NCI-H2029 treated with DMSO at 0.1 percent for 48 hours (cell line): ENCODE results near the gene TIPRL.

Experiments
- DNase-seq: peaks from one replicate; lab custom pipeline; 2025; lab: John Stamatoyannopoulos, UW

Gene TIPRL

DNA sequence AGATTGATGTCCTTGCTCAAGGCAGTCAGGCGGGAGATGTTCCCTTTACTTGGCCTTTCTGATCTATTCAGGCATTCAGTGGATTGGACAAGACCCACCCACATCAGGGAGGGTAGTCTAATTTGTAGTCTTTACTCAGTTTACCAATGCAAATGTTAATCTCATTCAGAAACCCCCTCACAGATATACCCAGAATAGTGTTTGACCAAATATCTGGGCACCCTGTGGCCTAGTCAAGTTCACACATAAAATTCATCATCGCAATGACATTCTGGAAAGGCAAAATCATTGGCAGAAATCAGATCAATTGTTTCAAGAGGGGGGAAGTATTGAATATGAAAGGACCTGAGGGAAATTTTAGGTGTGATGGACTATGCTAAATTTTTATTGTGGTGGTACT lies 34.6 kb downstream of the TIPRL start:
- no peak for DNase-seq

GRCh38 chr1:168216171-168216570 lies 37.4 kb downstream of the TIPRL start:
- no peak for DNase-seq

DNA sequence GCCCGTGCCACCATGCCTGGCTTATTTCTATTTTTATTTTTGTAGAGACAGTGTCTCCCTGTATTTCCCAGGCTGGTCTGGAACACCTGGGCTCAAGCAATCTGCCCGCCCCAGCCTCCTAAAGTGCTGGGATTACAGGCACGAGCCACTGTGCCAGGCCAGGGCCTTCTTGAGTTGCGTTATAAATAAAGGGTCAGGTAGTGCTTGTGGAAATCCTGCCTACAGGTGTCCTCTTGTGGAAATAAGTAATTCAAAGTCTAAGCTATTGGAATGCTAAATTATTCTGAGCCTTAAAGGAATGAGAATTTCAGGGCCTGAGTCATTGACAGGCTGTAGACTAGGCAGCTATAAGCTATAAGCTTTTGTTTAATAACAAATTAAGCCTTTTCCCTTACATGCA lies 38.9 kb downstream of the TIPRL start:
- no peak for DNase-seq

DNA sequence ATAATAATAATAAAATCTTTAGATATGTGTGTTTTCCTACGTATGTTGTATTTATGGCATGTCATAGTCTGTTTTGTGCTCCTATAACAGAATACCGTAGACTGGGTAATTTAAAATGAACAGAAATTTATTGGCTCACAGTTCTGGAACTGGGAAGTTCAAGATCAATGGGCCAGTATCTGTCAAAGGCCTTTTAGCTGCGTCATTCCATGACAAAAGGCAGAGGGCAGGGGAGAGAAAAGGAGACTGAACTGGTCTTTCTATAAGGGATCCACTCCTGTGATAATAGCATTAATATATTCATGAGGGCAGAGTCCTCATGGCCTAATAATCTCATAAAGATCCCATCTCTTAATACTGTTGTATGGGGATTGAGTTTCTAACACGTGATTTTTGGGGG lies 39.9 kb downstream of the TIPRL start:
- DNase-seq, result no peak

DNA sequence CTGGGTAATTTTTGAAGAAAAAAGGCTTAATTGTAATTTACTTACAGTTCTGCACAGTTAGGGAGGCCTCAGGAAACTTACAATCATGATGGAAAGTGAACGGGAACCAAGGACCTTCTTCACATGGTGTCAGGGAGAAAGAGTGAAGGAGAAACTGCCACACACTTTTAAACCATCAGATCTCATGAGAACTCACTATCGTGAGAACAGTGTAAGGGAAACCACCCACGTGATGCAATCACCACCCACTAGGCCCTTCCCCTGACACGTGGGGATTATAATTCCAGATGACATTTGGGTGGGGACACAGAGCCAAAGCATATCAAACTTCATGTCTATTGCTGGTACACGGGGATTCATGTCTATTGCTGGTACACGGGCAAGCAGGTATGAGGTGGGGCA lies 41.7 kb downstream of the TIPRL start:
- no peak for DNase-seq

GRCh38 chr1:168221275-168221674 lies 42.5 kb downstream of the TIPRL start:
- no peak for DNase-seq

- DNase-seq, result no peak
Measured at GRCh38 chr1:168223261-168223660, 44.5 kb downstream of the TIPRL start.

- no peak for DNase-seq
Measured at GRCh38 chr1:168223681-168224540, 45.1 kb downstream of the TIPRL start.

DNA sequence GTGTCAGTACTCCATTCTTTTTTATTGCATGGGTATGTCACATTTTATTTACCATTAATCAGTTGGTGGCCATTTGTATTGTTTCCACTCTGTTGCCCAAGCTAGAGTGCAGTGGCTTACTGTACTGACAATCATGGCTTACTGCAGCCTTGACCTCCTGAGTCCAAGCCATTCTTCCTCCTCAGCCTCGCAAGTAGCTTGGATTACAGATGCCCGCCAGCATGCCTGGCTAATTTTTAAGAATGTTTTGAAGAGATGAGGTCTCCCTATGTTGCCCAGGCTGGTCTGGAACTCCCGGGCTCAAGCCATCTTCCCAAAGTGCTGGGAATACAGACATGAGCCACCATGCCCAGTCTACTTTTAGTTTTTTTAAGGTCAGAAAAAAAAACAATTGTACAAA lies 46.2 kb downstream of the TIPRL start:
- no peak for DNase-seq

DNA sequence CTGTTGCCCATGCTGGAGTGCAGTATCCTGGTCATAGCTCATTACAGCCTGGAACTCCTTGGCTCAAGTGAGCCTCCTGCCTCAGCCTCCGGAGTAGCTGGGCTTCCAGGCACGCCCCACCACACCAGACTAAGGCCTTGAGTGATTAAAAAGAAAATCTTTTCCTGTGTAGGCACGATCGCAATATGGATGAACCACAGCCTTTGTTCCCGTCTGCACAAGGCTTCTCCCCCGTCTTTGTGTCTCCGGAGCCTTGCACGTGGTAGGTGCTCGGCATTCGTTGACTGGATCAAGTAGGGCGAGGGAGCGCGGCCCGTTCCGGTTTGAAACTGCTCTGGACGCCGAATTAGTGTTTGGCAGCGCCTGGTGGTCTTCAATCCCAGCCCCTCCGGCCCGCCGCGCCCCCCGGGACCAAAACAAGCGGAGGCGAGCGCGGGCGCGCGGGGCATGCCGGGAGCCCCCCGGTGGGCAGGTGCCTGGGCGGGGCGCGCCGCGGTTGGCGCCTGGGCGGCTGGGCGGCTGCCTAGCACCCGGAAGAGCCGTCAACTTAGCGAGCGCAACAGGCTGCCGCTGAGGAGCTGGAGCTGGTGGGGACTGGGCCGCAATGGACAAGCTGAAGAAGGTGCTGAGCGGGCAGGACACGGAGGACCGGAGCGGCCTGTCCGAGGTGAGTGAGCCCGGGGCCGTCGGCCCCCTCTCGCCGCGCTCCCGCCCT lies 46.9 kb downstream of the TIPRL start, which contains the start of gene SFT2D2:
TSS of gene SFT2D2 (plus strand) at position 529 of the 715 bp plus-strand sequence. CDS start at position 605, 76 bp downstream.
- no peak for DNase-seq

DNA sequence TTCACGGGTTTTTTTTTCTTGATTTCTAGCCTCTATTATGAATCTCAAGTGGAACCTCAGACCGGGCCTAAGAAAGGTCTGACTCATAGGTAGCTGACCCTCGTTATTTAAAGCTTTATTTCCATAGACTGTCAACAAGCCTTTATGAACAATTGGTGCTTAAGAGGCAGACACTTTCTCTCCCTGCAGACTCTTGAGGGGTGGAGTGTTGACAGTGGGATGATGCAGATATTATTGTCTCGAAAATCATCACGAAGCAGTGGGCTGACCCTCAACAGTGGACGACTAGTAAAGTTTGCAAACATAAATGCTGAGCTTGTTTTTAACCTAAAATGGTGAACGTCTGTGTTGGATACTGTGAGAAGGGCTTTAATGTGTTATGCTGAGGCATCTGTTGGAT lies 48.9 kb downstream of the TIPRL start:
- no peak for DNase-seq

- no peak for DNase-seq
Measured at GRCh38 chr1:168229893-168230292, 51.1 kb downstream of the TIPRL start.

DNA sequence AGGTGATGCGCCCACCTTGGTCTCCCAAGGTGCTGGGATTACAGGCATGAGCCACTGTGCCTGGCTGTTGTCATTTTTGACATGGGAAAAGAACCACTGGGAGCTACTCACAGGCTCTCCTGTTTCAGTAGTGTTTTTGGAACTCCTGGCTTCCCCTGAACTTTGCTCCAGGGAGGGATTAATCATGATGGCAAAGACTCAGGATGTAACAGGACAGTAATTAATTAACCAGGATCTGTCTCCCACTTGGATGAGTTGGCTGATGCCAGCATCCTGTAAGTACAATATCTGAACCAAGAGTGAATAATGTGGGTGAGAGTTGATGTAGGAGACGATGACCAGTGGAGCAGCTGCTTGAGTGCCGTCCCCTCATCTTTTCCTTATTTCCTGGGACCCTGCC lies 51.9 kb downstream of the TIPRL start:
- DNase-seq, result no peak

DNA sequence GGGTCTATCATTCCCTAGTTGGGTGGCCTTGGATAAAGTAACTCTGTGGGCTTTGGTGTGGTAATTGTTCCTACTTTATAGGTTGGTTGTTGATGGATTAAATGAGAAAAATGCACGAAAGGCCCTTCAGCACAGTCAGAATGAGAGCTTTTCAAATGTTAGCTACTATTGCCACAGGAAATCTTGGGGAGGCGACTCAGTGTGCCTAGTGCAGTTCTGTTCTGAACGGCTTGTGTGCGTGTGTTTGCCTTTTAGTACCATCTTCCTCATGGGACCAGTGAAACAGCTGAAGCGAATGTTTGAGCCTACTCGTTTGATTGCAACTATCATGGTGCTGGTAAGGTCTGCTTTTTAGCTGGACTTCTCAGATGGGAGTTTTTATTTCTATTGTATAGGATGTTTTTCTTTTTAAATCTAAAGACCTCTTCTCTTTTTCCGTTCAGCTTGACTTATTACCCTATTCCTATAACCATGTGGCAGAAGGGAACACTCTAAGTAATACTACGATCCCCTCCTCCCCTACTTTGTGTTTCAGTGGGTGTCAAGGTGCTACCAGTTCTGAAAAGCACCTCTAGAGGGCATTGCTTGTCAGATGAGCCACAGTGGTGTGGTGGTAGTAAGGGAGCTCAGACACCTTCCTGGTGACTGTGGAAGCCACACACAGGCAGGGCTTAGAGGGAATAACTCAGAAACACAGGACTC lies 56.2 kb downstream of the TIPRL start:
- DNase-seq, result no peak

- no peak for DNase-seq
Measured at GRCh38 chr1:168235548-168235885, 56.8 kb downstream of the TIPRL start.

DNA sequence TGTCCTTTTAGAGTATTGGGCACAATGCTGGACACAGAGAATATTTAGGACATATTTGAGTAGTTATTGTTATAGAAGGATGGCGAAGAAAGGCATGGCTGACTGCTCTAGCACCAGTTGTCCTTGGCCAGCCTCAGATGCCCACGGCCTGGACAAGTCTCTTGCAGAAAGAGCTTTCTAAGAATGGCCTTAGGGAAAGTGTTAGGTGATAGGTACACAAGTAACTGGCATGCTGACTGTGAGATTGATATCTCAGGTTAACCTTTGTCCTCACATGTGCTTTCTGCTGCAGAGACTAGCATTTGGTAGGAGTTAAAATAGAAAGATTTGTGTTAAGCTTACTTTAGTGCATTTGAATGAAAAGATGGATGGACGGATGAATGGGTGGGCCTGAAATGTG lies 57.2 kb downstream of the TIPRL start:
- DNase-seq, result no peak

GRCh38 chr1:168236836-168237611 lies 58.3 kb downstream of the TIPRL start:
- no peak for DNase-seq

DNA sequence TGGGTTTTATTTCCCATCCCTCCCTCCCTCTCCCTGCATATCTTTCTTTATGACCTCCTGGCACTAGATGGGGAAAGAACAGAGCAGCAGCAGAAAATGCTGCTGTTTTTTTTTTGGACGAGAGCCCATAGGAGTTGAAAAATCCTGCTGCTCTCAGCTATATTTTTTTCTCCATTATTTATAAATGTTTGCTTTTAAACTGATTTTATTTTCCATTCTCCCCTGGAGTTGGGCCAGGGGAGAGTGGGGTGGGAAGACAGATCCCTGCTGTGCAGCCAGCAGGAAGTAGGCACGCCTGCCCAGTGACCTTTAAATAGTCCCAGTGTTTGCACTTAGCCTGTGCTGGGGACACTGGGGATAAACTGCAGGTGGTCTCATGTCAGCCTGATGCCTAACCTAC lies 64.4 kb downstream of the TIPRL start:
- no peak for DNase-seq

DNA sequence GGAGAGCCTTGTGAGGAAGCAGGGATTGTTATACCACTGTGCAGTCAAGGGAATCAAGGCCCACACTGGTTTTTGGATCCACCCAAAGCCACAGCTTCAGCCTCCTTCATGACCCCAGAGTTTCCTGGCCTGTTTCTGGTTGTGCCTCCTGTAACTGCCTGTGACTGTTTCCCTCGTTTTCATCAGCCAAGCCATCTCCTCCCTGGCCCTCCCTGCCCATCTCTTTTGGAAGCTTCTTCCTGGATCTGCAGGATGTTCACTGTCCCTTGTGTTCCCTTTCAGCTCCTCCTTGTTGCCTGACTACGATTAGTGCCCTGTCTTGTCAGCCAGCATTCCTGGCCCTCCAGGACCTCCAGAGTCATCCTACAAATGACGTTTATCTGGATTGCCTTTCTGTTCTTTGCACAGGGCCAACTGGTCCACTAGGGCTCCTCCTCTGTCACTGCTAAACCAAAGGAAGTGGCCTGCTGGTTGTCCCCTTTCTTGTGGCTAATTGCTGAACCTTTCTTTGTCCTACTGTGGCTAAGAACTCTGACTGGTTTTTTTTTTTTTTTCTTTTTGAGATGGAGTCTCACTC lies 65.0 kb downstream of the TIPRL start:
- no peak for DNase-seq

- DNase-seq, result no peak
Measured at GRCh38 chr1:168245042-168245441, 66.3 kb downstream of the TIPRL start.

DNA sequence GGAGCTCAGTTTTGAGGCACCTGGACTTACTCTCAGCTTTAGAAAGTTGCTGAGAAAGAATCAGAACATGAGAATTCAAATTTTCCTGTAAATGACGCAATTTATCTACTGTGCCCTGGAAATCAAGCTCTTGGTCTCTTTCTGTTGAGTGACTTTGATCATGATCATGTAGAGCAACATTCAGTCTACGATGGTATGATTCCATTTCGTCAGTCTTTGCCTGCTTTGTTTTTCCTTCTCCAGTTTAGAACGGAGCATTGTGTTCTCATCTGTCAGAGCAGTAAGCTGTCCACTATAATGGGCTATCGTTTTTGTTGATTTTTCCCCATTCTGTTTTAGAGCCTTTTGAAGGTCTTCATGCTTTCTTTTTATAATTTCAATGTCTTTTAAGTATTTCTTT lies 67.7 kb downstream of the TIPRL start:
- DNase-seq, result no peak
